ENCODE measurements around the gene SGTA.

Gene SGTA

DNA sequence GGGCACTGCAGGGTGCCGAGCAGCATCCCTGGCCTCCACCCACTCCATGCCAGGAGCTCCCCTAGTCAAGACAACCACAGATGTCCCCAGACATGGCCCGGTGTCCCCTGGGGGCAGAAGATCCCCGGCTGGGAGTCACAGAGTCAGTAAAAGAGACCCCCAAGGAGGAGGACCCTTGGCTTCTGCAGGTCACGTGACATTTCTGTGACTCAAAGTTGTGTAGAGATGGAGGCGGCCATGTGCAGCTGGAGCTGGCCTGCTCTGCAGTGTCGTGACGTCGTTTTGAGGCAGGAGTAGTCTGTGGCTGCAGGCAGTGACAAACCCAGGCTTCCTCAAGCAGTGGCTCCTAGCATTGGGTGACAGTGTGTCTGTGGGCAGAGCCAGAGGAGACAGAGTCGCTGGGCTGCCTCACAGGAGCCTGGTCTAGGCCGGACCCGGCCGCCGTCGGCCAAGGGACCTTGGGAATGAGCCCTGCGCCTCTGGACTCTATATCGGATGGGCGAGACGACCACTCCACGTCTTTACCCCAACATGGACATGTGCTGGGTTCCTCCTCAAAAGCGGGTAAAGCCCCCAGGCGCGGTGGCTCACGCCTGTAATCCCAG lies 54.2 kb downstream of the SGTA start:
- DNase-seq (ENCODE audit: insufficient read length, low spot score): no peak
- no peak for FAIRE-seq
- TF ChIP-seq, protein P1, sequence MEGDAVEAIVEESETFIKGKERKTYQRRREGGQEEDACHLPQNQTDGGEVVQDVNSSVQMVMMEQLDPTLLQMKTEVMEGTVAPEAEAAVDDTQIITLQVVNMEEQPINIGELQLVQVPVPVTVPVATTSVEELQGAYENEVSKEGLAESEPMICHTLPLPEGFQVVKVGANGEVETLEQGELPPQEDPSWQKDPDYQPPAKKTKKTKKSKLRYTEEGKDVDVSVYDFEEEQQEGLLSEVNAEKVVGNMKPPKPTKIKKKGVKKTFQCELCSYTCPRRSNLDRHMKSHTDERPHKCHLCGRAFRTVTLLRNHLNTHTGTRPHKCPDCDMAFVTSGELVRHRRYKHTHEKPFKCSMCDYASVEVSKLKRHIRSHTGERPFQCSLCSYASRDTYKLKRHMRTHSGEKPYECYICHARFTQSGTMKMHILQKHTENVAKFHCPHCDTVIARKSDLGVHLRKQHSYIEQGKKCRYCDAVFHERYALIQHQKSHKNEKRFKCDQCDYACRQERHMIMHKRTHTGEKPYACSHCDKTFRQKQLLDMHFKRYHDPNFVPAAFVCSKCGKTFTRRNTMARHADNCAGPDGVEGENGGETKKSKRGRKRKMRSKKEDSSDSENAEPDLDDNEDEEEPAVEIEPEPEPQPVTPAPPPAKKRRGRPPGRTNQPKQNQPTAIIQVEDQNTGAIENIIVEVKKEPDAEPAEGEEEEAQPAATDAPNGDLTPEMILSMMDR (IDR thresholded peaks at IDR 0.05; ENCODE audit: insufficient read depth, missing control alignments): no peak

DNA sequence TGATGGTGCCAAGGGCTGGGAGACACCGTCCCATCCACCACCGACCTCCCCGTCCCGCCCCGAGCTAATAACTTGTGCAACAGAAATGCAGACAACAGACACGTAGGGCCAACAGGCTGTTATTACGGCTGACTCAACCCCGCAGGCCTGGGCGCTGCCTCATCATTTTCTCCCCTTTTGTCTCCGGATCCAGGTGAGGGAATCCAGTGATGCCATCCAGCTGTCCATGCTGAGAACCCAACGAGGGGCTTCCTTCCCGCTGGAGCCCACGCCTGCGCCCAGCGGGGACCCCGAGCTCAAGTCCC lies 55.5 kb downstream of the SGTA start:
- TF ChIP-seq, protein P1 (IDR thresholded peaks at IDR 0.05; ENCODE audit: insufficient read depth, missing control alignments): no peak
- FAIRE-seq (no peak), DNase-seq (ENCODE audit: insufficient read length, low spot score) (no peak)

DNA sequence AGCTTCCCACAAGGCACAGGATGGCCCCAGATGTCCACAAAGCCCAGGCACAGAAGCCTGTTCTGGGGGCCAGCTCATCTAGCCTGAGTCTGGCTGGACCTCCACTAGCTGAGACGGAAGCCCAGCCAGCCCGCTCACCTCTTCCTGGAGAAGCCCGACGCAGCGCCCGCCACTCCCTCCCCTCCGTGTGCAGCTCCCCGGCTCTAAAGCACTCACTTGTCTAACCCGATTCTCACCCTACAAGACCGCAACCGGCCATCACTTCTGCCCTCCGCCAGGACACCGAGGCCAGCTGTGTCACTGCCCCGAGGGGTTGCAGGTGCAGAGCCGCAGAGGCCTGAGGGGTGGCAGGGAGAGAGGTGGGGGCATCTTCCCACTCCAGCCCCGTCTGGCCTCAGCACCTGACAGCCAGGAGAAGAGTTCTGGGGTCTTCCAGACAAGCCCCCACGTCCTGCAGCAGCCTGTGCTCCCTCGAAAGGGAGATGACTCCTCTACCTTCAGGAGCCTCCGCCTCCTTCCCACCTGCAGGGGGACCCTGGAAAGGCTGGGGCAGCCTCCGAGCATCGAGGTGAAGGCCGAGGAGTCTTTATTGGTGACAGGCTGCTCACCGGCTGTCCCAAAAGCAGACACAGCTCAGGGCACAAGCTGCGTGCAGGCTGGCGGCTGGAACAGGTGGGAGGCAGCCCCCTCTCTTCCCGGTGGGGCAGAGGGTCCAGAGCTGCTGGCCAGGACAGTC lies 56.0 kb downstream of the SGTA start:
- FAIRE-seq: no peak

DNA sequence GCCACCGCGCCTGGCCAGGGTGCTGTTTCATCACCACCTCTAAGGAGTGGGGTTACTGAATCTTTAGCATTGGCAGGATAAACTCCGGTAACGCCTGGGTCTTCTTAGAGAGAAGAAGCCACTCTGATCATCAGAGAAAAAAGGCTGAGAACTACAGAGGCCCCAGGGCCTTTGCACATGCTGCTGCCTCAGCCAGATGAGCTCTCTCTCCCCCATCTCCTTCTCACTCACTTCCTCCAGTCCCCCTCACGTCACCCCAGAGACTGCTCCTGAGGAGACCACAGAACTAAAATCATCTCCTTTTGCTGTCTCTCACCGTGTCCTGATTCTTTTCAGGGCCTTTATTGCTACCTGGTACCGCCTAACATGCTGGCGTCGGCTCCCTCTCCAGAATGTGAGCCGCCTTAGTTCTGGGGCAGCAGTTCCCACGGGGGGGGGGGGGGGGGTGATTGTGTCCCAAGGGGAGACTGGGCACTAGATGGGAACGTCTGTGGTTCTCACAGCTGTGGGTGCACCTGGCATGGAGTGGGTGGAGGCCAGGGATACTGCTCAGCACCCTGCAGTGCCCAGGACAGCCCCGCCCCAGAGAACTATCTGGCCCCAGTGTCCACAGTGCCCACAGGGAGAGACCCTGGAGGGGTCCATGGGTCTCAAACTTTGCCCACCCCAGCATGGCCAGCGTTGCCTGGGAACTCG lies 56.8 kb downstream of the SGTA start:
- no peak for DNase-seq (ENCODE audit: insufficient read length, low spot score)
- TF ChIP-seq, protein P1 (IDR thresholded peaks at IDR 0.05; ENCODE audit: insufficient read depth, missing control alignments): no peak
- no peak for FAIRE-seq

More for the DNA sequence above, 56.0 kb downstream of the SGTA start:
- TF ChIP-seq, protein P1 (IDR thresholded peaks at IDR 0.05; ENCODE audit: insufficient read depth, missing control alignments): no peak
- no peak for DNase-seq (ENCODE audit: insufficient read length, low spot score)

DNA sequence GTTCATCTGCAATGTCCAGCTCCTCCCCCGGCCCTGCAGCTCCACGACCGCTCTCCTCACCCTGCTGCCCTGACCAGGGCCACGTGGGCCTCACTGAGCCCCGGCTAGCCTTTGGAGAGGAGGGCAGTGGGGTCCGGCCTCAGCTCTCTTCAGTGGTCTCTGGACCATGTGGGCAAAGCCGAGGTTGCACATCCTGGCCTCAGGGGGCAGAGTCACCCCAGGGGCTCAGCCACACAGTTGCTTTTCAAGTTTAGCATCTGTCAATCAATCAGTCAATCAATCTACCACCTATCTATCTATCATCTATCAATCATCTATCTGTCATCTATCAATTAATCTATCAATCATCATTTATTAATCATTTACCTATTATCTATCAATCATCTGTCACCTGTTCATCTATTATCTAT lies 58.9 kb downstream of the SGTA start:
- DNase-seq (ENCODE audit: insufficient read length, low spot score) (no peak), FAIRE-seq (no peak)
- TF ChIP-seq, protein P1 (IDR thresholded peaks at IDR 0.05; ENCODE audit: insufficient read depth, missing control alignments): no peak

DNA sequence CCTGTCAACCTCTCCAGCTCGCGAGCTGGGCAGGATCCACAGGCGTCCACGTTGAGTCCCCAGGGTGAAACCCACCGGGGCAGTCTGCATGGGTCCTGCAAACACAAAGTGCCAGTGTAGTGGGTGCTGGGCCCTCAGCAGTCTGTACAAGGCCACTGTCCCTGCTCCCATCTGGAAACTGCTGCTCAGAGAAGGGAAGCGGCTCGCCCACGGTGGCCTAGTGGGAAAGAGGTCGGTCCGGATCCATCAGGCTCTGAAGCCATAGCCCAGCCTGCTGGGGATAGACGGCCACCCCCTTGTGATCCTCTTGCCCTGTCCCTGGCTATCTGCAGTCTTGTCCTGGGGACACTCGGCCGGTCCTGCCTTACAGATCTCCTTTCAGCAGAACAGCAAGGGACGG lies 59.3 kb downstream of the SGTA start:
- FAIRE-seq: no peak
- no peak for DNase-seq (ENCODE audit: insufficient read length, low spot score)
- TF ChIP-seq, protein P1 (IDR thresholded peaks at IDR 0.05; ENCODE audit: insufficient read depth, missing control alignments): no peak

DNA sequence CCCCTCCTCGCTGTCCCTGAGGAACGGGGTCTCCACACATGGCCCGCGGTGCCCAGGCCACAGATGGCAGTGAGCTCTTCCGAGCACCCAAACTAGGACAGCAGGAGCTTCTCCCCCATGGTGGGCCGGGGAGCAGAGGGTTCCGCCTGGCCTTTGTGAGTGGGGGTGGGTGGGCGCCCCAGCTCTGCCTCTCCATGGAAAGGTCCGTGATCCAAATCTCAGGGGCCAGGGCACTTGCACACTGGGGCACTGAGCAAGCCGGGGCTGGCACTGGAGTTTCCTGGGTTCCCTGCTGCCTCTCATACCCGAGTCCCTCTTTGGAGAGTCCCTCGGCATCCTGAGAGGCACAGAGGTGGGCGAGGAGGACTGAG lies 59.7 kb downstream of the SGTA start:
- no peak for FAIRE-seq
- no peak for DNase-seq (ENCODE audit: insufficient read length, low spot score)
- TF ChIP-seq, protein P1 (IDR thresholded peaks at IDR 0.05; ENCODE audit: insufficient read depth, missing control alignments): no peak

Data from D721Med (cell line).